HEK293 (cell line): ENCODE data around the gene CSMD2.

Experiments
- AEBP2 ChIP-seq: fragments of 450-650 bp; formaldehyde crosslinking; IDR thresholded peaks from 2 replicates; pipeline ENCODE4 v1.5.1; 2016; ENCODE audit warnings: missing biosample characterization, missing genetic modification characterization, borderline replicate concordance
- CTCF ChIP-seq: fragments of 450-650 bp; formaldehyde crosslinking; IDR thresholded peaks from 2 replicates; pipeline ENCODE4 v1.5.1; 2016; ENCODE audit warnings: missing biosample characterization, missing genetic modification characterization
- MEIS1 ChIP-seq: sonication (generic); formaldehyde crosslinking; IDR thresholded peaks from 2 replicates; pipeline ENCODE4 v1.8.1; 2022; ENCODE audit warnings: missing genetic modification reagents, mild to moderate bottlenecking, borderline replicate concordance
- SP2 ChIP-seq: fragments of 450-650 bp; formaldehyde crosslinking; IDR thresholded peaks from 2 replicates; pipeline ENCODE4 v1.5.1; 2016; ENCODE audit warnings: missing biosample characterization, missing genetic modification characterization
- TSHZ1 ChIP-seq: fragments of 450-650 bp; formaldehyde crosslinking; IDR thresholded peaks from 2 replicates; pipeline ENCODE4 v1.5.1; 2016; ENCODE audit warnings: missing biosample characterization, missing genetic modification characterization, borderline replicate concordance
- ZNF350 ChIP-seq: fragments of 450-650 bp; formaldehyde crosslinking; IDR thresholded peaks from 2 replicates; pipeline ENCODE4 v1.5.0; 2017; ENCODE audit warnings: missing biosample characterization, mild to moderate bottlenecking, missing genetic modification characterization
- ZNF580 ChIP-seq: fragments of 450-650 bp; formaldehyde crosslinking; IDR thresholded peaks from 2 replicates; pipeline ENCODE4 v1.5.1; 2016; ENCODE audit warnings: missing biosample characterization, missing genetic modification characterization
- ZNF626 ChIP-seq: fragments of 450-650 bp; sonication (Bioruptor Pico); formaldehyde crosslinking; IDR thresholded peaks from 2 replicates; pipeline ENCODE4 v1.5.1; 2018; ENCODE audit warnings: missing biosample characterization, missing genetic modification characterization, inconsistent platforms
- ZNF664 ChIP-seq: fragments of 450-650 bp; formaldehyde crosslinking; IDR thresholded peaks from 2 replicates; pipeline ENCODE4 v1.5.1; 2016; ENCODE audit warnings: missing biosample characterization, missing genetic modification characterization

- TF ChIP-seq CTCF (tag by site-specific recombination) (no peak), TSHZ1 (tag by site-specific recombination) (no peak), ZNF350 (tag by site-specific recombination) (no peak), MEIS1 (CRISPR knock-in tag) (no peak), ZNF664 (tag by site-specific recombination) (no peak), ZNF580 (no peak), ZNF626 (no peak), SP2 (tag by site-specific recombination) (no peak), AEBP2 (tag by site-specific recombination) (no peak)
Measured at GRCh38 chr1:33685256-33685655, 479.8 kb downstream of the CSMD2 start.
